GM12892 (cell line): Measurements from ENCODE around the gene KIR3DL2.
"Not testable (repeated sequence)": the region's sequence is repeated elsewhere in the genome, so short reads cannot be mapped to it uniquely, and the experiment has no call there.

Experiments used
- POLR2A ChIP-seq: IDR thresholded peaks from 2 replicates; pipeline ENCODE4 v1.6.1; 2011; ENCODE audit warnings: low read depth, low read length, control low read depth
- POLR2AphosphoS5 ChIP-seq: IDR thresholded peaks from 2 replicates; pipeline ENCODE4 v1.6.1; 2011; ENCODE audit warnings: low read depth, low read length, control low read depth
- TAF1 ChIP-seq: IDR thresholded peaks from 2 replicates; pipeline ENCODE4 v1.6.1; 2011; ENCODE audit warnings: low read depth, mild to moderate bottlenecking, control low read depth, low read length, borderline replicate concordance

GRCh38 chr19:54898685-54899084, 48.4 kb downstream of the KIR3DL2 start:
- TF ChIP-seq POLR2A, POLR2AphosphoS5, TAF1: not testable (repeated sequence)
